K562 (cell line): ENCODE data around the gene ICA1L. TPM values are rescaled to one million over a fixed set of nuclear protein-coding genes. Genes with fewer than 3 reads are reported as not detected.

ENCODE experiments used
- NFYB ChIP-seq: IDR thresholded peaks from 2 replicates; pipeline ENCODE4 v1.6.1; 2011; ENCODE audit warnings: mild to moderate bottlenecking, moderate library complexity; ENCODE audit not compliant: insufficient read length; ENCODE audit errors: extremely low read depth
- PHF20 ChIP-seq: fragments of 450-650 bp; IDR thresholded peaks from 2 replicates; pipeline ENCODE4 v1.6.1; 2018; ENCODE audit not compliant: partially characterized antibody
- ZFP36 ChIP-seq: fragments of 150-350 bp; IDR thresholded peaks from 2 replicates; pipeline ENCODE4 v1.6.1; 2018; ENCODE audit warnings: low read length, low read depth; ENCODE audit not compliant: partially characterized antibody
- ZNF778 ChIP-seq: fragments of 450-650 bp; formaldehyde crosslinking; IDR thresholded peaks from 2 replicates; pipeline ENCODE4 v1.4.0; 2020; ENCODE audit warnings: mild to moderate bottlenecking, moderate library complexity
- polyA plus RNA-seq, 8 experiments: library from polyadenylated mRNA; depleted of rRNA in 4 of 8; stranded (reverse) in 5 of 8; unstranded in 3 of 8; fragments of >200 nt; fragmentation: Nextera tagmentation in 2 of 8; fragmentation: Illumina TruSeq in 1 of 8; extraction: Ambion mirVana in 2 of 8; extraction: Trizol in 1 of 8; gene quantifications; 2 replicates each; pipeline versions ENCODE4 v1.2.1 to v1.2.3, GENCODE V29; 2011 to 2014; ENCODE audit warnings: inconsistent platforms in 1 of 8, missing spikeins in 1 of 8
- total RNA-seq, 7 experiments: library from RNA; depleted of rRNA in 6 of 7; stranded (reverse); fragments of >200 nt in 6 of 7; fragmentation: Illumina TruSeq in 2 of 7; extraction: Trizol in 2 of 7; gene quantifications; 2 replicates each; pipeline versions ENCODE4 v1.2.1 to v1.2.3, GENCODE V29; 2011 to 2021; ENCODE audit warnings: low replicate concordance in 1 of 7
- TF ChIP-seq, protein P1 (sequence below): fragments of 450-650 bp; IDR thresholded peaks from 2 replicates; pipeline ENCODE4 v1.6.1; 2017; ENCODE audit warnings: mild to moderate bottlenecking, moderate library complexity
- TF ChIP-seq, protein P2 (sequence below): fragments of 250-450 bp; sonication (Bioruptor Pico); IDR thresholded peaks from 2 replicates; pipeline ENCODE4 v1.5.0; 2021
- TF ChIP-seq, protein P3 (sequence below): fragments of 250-450 bp; sonication (Bioruptor Pico); IDR thresholded peaks from 2 replicates; pipeline ENCODE4 v1.4.0; 2020

Gene ICA1L
- total and polyA plus RNA-seq, 9 of the 15 experiments (the other 6 are each of a cell fraction or from before 2014, with no cell fraction given), result 0.57 to 1.7 (median 1.1) TPM

DNA sequence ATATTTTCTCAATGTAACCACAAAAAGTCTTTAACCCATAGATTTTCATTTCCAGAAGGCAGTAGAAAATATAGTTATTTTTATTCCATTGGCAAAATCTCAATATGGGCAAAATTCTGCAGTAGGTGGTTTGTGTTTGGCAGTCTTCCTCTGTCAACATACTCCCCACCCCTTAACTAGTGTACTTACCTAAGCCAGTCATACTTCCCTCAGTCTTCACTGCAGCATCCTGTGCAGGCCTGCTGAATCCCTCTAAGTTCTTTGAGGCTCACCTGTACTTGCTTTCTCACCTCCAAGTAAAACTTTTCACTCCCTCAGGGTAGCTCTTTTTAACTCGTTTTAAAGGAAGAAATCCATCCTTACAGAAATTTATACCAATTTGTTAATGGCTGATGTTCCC, 47.3 kb upstream of the ICA1L start (continued):
- TF ChIP-seq, protein P1, sequence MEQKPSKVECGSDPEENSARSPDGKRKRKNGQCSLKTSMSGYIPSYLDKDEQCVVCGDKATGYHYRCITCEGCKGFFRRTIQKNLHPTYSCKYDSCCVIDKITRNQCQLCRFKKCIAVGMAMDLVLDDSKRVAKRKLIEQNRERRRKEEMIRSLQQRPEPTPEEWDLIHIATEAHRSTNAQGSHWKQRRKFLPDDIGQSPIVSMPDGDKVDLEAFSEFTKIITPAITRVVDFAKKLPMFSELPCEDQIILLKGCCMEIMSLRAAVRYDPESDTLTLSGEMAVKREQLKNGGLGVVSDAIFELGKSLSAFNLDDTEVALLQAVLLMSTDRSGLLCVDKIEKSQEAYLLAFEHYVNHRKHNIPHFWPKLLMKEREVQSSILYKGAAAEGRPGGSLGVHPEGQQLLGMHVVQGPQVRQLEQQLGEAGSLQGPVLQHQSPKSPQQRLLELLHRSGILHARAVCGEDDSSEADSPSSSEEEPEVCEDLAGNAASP, result no peak
- TF ChIP-seq, protein P2, sequence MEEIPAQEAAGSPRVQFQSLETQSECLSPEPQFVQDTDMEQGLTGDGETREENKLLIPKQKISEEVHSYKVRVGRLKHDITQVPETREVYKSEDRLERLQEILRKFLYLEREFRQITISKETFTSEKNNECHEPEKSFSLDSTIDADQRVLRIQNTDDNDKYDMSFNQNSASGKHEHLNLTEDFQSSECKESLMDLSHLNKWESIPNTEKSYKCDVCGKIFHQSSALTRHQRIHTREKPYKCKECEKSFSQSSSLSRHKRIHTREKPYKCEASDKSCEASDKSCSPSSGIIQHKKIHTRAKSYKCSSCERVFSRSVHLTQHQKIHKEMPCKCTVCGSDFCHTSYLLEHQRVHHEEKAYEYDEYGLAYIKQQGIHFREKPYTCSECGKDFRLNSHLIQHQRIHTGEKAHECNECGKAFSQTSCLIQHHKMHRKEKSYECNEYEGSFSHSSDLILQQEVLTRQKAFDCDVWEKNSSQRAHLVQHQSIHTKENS (CRISPR knock-in tag), result no peak
- TF ChIP-seq, protein P3, sequence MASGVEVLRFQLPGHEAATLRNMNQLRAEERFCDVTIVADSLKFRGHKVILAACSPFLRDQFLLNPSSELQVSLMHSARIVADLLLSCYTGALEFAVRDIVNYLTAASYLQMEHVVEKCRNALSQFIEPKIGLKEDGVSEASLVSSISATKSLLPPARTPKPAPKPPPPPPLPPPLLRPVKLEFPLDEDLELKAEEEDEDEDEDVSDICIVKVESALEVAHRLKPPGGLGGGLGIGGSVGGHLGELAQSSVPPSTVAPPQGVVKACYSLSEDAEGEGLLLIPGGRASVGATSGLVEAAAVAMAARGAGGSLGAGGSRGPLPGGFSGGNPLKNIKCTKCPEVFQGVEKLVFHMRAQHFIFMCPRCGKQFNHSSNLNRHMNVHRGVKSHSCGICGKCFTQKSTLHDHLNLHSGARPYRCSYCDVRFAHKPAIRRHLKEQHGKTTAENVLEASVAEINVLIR, result no peak
- no peak for TF ChIP-seq ZFP36
- no peak for TF ChIP-seq ZNF778 (CRISPR knock-in tag)
- TF ChIP-seq PHF20, result no peak
- no peak for TF ChIP-seq NFYB
